ENCODE measurements around the gene MAP4K4. TPM values are rescaled to one million over a fixed set of nuclear protein-coding genes. Genes with fewer than 3 reads are reported as not detected.

Gene MAP4K4
- total RNA-seq, 2 experiments from 2014 or later, result 92.8 to 94.0 TPM

DNA sequence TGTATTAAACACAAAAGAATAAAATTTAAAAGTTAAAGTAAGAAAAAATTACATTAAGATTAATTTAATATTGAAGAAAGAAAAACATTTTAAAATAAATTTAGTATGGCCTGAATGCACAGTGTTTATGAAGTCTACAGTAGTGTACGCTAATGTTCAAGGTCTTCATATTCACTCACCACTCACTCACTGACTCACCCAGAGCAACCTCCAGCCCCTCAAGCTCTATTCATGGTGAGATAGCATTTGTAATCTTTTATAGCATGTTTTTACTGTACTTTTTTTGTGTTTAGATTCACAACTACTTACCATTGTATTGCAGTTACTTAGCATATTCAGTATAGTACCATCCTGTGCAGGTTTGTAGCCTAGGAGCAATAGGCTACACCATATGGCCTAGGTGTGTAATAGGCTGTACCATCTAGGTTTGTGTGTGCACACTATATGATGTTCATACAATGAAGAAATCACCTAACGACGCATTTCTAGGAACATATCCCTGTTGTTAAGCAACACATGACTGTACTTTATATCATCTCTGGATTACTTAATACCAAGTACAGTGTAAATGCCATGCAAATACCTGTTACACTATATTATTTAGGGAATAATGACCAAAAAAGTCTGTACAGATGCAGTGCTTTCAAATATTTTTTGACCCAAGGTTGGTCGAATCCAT lies 150.3 kb downstream of the MAP4K4 start:
- H3K36me3 ChIP-seq (ENCODE audit: insufficient read depth, low read length), result peaks cover 85% of the 10 kb centered on the region
- peaks cover 96% of the 10 kb centered on the region for H3K36me3 Mint-ChIP-seq (ENCODE audit: low read depth)
- H3K9me3 Mint-ChIP-seq, result no peaks in the 10 kb centered on the region

GRCh38 chr2:101848769-101849410 lies 151.4 kb downstream of the MAP4K4 start:
- intact Hi-C loops (cut with DNase I, micrococcal nuclease), result no loop called here
- Histone ChIP-seq H3K4me3 (ENCODE audit: low read length) (no peak overlapping the region), H3K36me3 (ENCODE audit: insufficient read depth, low read length) (peaks cover 85% of the 10 kb centered on the region), H3K9me3 (ENCODE audit: control insufficient read depth in 1 of 2, insufficient read depth in 1 of 2, low read length in 2 of 2) (no peaks in the 10 kb centered on the region), H3K27me3 (ENCODE audit: control insufficient read depth in 1 of 2, insufficient read depth in 2 of 2, low read length in 2 of 2) (no peaks in the 10 kb centered on the region), H3K27ac (ENCODE audit: low read depth in 1 of 2, low read length in 2 of 2) (no peak overlapping the region), H3K4me1 (ENCODE audit: insufficient read depth, low read length) (no peaks in the 10 kb centered on the region)
- TF ChIP-seq, protein P1, sequence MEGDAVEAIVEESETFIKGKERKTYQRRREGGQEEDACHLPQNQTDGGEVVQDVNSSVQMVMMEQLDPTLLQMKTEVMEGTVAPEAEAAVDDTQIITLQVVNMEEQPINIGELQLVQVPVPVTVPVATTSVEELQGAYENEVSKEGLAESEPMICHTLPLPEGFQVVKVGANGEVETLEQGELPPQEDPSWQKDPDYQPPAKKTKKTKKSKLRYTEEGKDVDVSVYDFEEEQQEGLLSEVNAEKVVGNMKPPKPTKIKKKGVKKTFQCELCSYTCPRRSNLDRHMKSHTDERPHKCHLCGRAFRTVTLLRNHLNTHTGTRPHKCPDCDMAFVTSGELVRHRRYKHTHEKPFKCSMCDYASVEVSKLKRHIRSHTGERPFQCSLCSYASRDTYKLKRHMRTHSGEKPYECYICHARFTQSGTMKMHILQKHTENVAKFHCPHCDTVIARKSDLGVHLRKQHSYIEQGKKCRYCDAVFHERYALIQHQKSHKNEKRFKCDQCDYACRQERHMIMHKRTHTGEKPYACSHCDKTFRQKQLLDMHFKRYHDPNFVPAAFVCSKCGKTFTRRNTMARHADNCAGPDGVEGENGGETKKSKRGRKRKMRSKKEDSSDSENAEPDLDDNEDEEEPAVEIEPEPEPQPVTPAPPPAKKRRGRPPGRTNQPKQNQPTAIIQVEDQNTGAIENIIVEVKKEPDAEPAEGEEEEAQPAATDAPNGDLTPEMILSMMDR (IDR thresholded peaks at IDR 0.05), result no peak
- peak overlapping the region; percentile 15 for H3K27ac Mint-ChIP-seq
- CTCF ChIA-PET, result no interaction called here
- H3K36me3 Mint-ChIP-seq (ENCODE audit: low read depth), result peaks cover 96% of the 10 kb centered on the region
- ATAC-seq (ENCODE audit: poor library complexity), result no peak
- no peaks in the 10 kb centered on the region for H3K27me3 Mint-ChIP-seq
- H3K4me1 Mint-ChIP-seq (ENCODE audit: low read depth), result peaks cover 12% of the 10 kb centered on the region
- POLR2A ChIA-PET, result no interaction called here
- DNase-seq, result no peak
- H3K9me3 Mint-ChIP-seq, result no peaks in the 10 kb centered on the region
- H3K4me3 Mint-ChIP-seq, result no peak overlapping the region

More for the DNA sequence above, 150.3 kb downstream of the MAP4K4 start:
- ChIA-PET POLR2A (no interaction called here), CTCF (interaction anchor here (1.0 to 1.7 kb wide), 3 partner anchors 11 to 429 kb away, joined by 3 to 5 read pairs (median 3); no protein-coding TSS in a partner anchor)
- TF ChIP-seq, protein P1 (IDR thresholded peaks at IDR 0.05), result no peak
- Histone ChIP-seq H3K4me3 (ENCODE audit: low read length) (no peak overlapping the region), H3K27me3 (ENCODE audit: control insufficient read depth in 1 of 2, insufficient read depth in 2 of 2, low read length in 2 of 2) (no peaks in the 10 kb centered on the region), H3K27ac (ENCODE audit: low read depth in 1 of 2, low read length in 2 of 2) (no peak overlapping the region), H3K4me1 (ENCODE audit: insufficient read depth, low read length) (peaks cover under 1% of the 10 kb centered on the region), H3K9me3 (ENCODE audit: control insufficient read depth in 1 of 2, insufficient read depth in 1 of 2, low read length in 2 of 2) (no peaks in the 10 kb centered on the region)
- intact Hi-C loops (cut with DNase I, micrococcal nuclease), result no loop called here
- DNase-seq (no peak), ATAC-seq (ENCODE audit: poor library complexity) (no peak)
- Mint-ChIP-seq H3K4me1 (ENCODE audit: low read depth) (peaks cover 20% of the 10 kb centered on the region), H3K27ac (no peak overlapping the region), H3K27me3 (no peaks in the 10 kb centered on the region), H3K4me3 (no peak overlapping the region)

- H3K9me3 Mint-ChIP-seq, result no peaks in the 10 kb centered on the region
- ATAC-seq (ENCODE audit: poor library complexity) (no peak), DNase-seq (no peak)
- Histone ChIP-seq H3K27ac (ENCODE audit: low read depth in 1 of 2, low read length in 2 of 2) (no peak overlapping the region), H3K36me3 (ENCODE audit: insufficient read depth, low read length) (peaks cover 83% of the 10 kb centered on the region), H3K4me1 (ENCODE audit: insufficient read depth, low read length) (no peaks in the 10 kb centered on the region), H3K9me3 (ENCODE audit: control insufficient read depth in 1 of 2, insufficient read depth in 1 of 2, low read length in 2 of 2) (no peaks in the 10 kb centered on the region), H3K4me3 (ENCODE audit: low read length) (no peak overlapping the region), H3K27me3 (ENCODE audit: control insufficient read depth in 1 of 2, insufficient read depth in 2 of 2, low read length in 2 of 2) (no peaks in the 10 kb centered on the region)
- CTCF ChIA-PET, result no interaction called here
- H3K4me1 Mint-ChIP-seq (ENCODE audit: low read depth), result peaks cover 12% of the 10 kb centered on the region
- POLR2A ChIA-PET, result no interaction called here
- H3K27me3 Mint-ChIP-seq, result no peaks in the 10 kb centered on the region
- TF ChIP-seq, protein P1 (IDR thresholded peaks at IDR 0.05), result no peak
- peak overlapping the region; percentile 24 for H3K27ac Mint-ChIP-seq
- intact Hi-C loops (cut with DNase I, micrococcal nuclease), result no loop called here
- no peak overlapping the region for H3K4me3 Mint-ChIP-seq
- H3K36me3 Mint-ChIP-seq (ENCODE audit: low read depth), result peaks cover 97% of the 10 kb centered on the region
Observed at GRCh38 chr2:101850450-101850849, 152.9 kb downstream of the MAP4K4 start.

Measured in CD4-positive, alpha-beta T cell (primary cell).